Smooth muscle cell (in vitro differentiated cells): ENCODE measurements around the gene HDAC11. TPM values are rescaled to one million over a fixed set of nuclear protein-coding genes. Genes with fewer than 3 reads are reported as not detected.

Experiments
- DNase-seq: peaks from one replicate; lab custom pipeline; 2025; ENCODE audit not compliant: unreplicated experiment; lab: John Stamatoyannopoulos, UW
- H2AFZ ChIP-seq: fragments of 200-600 bp; sonication (generic); 2 replicates; pipeline ENCODE4 v1.6.0; 2016; ENCODE audit warnings: antibody characterized with exemption, low read depth, mild to moderate bottlenecking
- H3F3A ChIP-seq: fragments of 200-600 bp; sonication (generic); 2 replicates; pipeline ENCODE4 v1.6.0; 2017; ENCODE audit warnings: antibody characterized with exemption, low read depth
- H3K27ac ChIP-seq: fragments of 200-600 bp; sonication (generic); 2 replicates; pipeline ENCODE4 v1.5.1; 2016; ENCODE audit warnings: low read depth, mild to moderate bottlenecking
- H3K27me3 ChIP-seq: fragments of 200-600 bp; sonication (generic); 2 replicates; pipeline ENCODE4 v1.6.1; 2016; ENCODE audit warnings: low read depth, mild to moderate bottlenecking
- H3K36me3 ChIP-seq: fragments of 200-600 bp; sonication (generic); 2 replicates; pipeline ENCODE4 v1.5.1; 2016; ENCODE audit warnings: low read depth
- H3K4me1 ChIP-seq: fragments of 200-600 bp; sonication (generic); 2 replicates; pipeline ENCODE4 v1.5.1; 2016; ENCODE audit warnings: low read depth
- H3K4me2 ChIP-seq: fragments of 200-600 bp; sonication (generic); 2 replicates; pipeline ENCODE4 v1.6.0; 2016; ENCODE audit warnings: mild to moderate bottlenecking
- H3K4me3 ChIP-seq: fragments of 200-600 bp; sonication (generic); 2 replicates; pipeline ENCODE4 v1.5.1; 2016; ENCODE audit warnings: mild to moderate bottlenecking
- H3K79me2 ChIP-seq: fragments of 200-600 bp; sonication (generic); 2 replicates; pipeline ENCODE4 v1.6.0; 2016; ENCODE audit warnings: low read depth, mild to moderate bottlenecking
- H3K9ac ChIP-seq: fragments of 200-600 bp; sonication (generic); 2 replicates; pipeline ENCODE4 v1.6.0; 2016; ENCODE audit warnings: low read depth
- H3K9me3 ChIP-seq: fragments of 200-600 bp; sonication (generic); replicated peaks from 2 replicates; pipeline ENCODE4 v1.5.1; 2016; ENCODE audit warnings: low read depth
- H4K20me1 ChIP-seq: fragments of 200-600 bp; sonication (generic); 2 replicates; pipeline ENCODE4 v1.6.0; 2016; ENCODE audit warnings: low read depth
- CTCF ChIP-seq: fragments of 200-600 bp; sonication (generic); IDR thresholded peaks from 2 replicates; pipeline ENCODE4 v1.5.1; 2017; ENCODE audit warnings: borderline replicate concordance, mild to moderate bottlenecking, antibody characterized with exemption; ENCODE audit not compliant: insufficient read depth, poor library complexity, severe bottlenecking
- WGBS: methylation state at CpG from one replicate; pipeline ENCODE4 v1.1.7; 2016; ENCODE audit warnings: low lambda C conversion rate; 5-methylcytosine and 5-hydroxymethylcytosine counted together
- polyA plus RNA-seq: library from polyadenylated mRNA; unstranded; fragments of >200 nt; fragmentation: Nextera tagmentation; extraction: Ambion mirVana; gene quantifications from 2 replicates; pipeline ENCODE4 v1.2.1, GENCODE V29; 2016
- total RNA-seq: library from RNA; depleted of rRNA; stranded (reverse); fragments of >200 nt; gene quantifications from 2 replicates; pipeline ENCODE4 v1.2.3, GENCODE V29; 2014

HDAC11 gene
- total and polyA plus RNA-seq, 2 experiments from 2014 or later = 9.6 to 14.8 TPM

GRCh38 chr3:13544293-13544831 is 64.3 kb downstream of the HDAC11 start:
- WGBS = 34% methylated on average over 6 of the region's 6 CpGs
- peaks cover 32% of the 10 kb centered on the region for H3K4me1 ChIP-seq
- H2AFZ ChIP-seq = no peak overlapping the region

GRCh38 chr3:13544951-13545651 is 65.0 kb downstream of the HDAC11 start:
- peak overlapping the region; percentile 91 for H3K27ac ChIP-seq
- H2AFZ ChIP-seq = no peak overlapping the region
- DNase-seq = no peak
- H3K4me1 ChIP-seq = peaks cover 32% of the 10 kb centered on the region
- H3K4me2 ChIP-seq = peak overlapping the region; percentile 53
- H4K20me1 ChIP-seq = no peaks in the 10 kb centered on the region
- peaks cover 10% of the 10 kb centered on the region for H3K79me2 ChIP-seq
- WGBS = 76% methylated on average over 9 of the region's 9 CpGs
- no peaks in the 10 kb centered on the region for H3K27me3 ChIP-seq
- TF ChIP-seq CTCF = no peak
- peak overlapping the region; percentile 62 for H3K9ac ChIP-seq
- peaks cover 43% of the 10 kb centered on the region for H3F3A ChIP-seq
- H3K9me3 ChIP-seq = no peaks in the 10 kb centered on the region
- H3K36me3 ChIP-seq = no peaks in the 10 kb centered on the region
- H3K4me3 ChIP-seq = no peak overlapping the region

More at GRCh38 chr3:13544293-13544831, 64.3 kb downstream of the HDAC11 start:
- H3K36me3 ChIP-seq = no peaks in the 10 kb centered on the region
- DNase-seq = no peak
- no peak overlapping the region for H3K4me3 ChIP-seq
- H3K27ac ChIP-seq = peak overlapping the region; percentile 91
- no peak for TF ChIP-seq CTCF
- no peaks in the 10 kb centered on the region for H3K27me3 ChIP-seq
- peaks cover 50% of the 10 kb centered on the region for H3F3A ChIP-seq
- peak overlapping the region; percentile 37 for H3K9ac ChIP-seq
- no peaks in the 10 kb centered on the region for H3K9me3 ChIP-seq
- peak overlapping the region; percentile 59 for H3K4me2 ChIP-seq
- no peaks in the 10 kb centered on the region for H4K20me1 ChIP-seq
- peaks cover 2% of the 10 kb centered on the region for H3K79me2 ChIP-seq

- Histone ChIP-seq H4K20me1 (peaks cover 9% of the 10 kb centered on the region), H3K4me1 (peaks cover 39% of the 10 kb centered on the region), H3K27ac (peak overlapping the region; percentile 91), H3K4me3 (no peak overlapping the region), H3K79me2 (peaks cover 19% of the 10 kb centered on the region), H3K9me3 (no peaks in the 10 kb centered on the region), H3F3A (peaks cover 34% of the 10 kb centered on the region), H3K9ac (peak overlapping the region; percentile 57), H2AFZ (no peak overlapping the region), H3K4me2 (peak overlapping the region; percentile 82), H3K27me3 (no peaks in the 10 kb centered on the region), H3K36me3 (no peaks in the 10 kb centered on the region)
- no peak for DNase-seq
- 58% methylated on average over 9 of the region's 9 CpGs for WGBS
- TF ChIP-seq CTCF = no peak
Observed at GRCh38 chr3:13545952-13546454, 65.9 kb downstream of the HDAC11 start.
